ENCODE data around the gene BHLHA15. TPM values are rescaled to one million over a fixed set of nuclear protein-coding genes. Genes with fewer than 3 reads are reported as not detected.

BHLHA15 gene
- total RNA-seq, 4 donors from 2014 or later: 0.81 TPM; not detected in 3

DNA sequence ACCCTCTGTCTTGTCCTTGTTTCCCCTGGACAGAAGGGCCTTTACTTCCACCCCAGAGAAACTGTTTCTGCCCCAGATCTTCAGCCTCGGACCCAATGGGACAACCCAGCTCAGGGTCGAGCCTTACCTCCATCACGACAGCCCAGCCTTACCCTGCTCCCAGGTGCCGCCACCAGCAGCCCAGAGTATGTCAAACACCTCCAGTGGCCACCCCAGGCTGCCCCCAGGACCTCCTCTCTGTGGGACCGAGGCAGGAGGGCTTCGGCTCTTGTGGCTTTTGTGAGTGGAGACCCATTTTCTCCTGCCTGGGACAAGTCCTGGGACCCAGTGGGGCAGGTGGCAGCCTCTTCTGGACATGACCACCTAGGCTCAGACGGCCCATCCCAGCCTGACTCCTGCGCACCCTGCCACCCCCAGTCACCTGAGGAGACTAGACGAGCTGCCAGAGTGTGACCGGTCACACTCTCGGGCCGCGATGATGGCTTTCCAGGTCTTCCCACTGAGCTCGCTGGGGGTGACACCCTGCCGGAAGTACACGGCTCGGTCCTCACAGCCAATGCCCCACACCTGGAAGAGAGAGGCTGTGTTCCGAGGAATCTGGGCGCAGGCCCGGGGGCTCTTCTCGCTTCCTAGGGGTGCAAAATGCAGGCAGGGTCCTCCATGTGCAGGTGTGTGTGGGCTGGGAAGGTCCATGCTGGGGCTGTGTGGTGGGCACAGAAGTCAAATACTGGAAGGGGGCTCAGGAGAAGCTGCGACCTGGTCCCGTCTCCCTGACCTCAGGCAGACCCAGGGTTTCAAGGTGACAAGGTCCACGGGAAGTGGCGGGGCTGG is 25.3 kb downstream of the BHLHA15 start:
- H3K4me1 ChIP-seq: no peaks in the 10 kb centered on the region
- ATAC-seq: no peak
- no peaks in the 10 kb centered on the region for H3K9me3 ChIP-seq
- H3K4me3 ChIP-seq: no peak overlapping the region
- TF ChIP-seq EP300 (IDR thresholded peaks at IDR 0.05): no peak
- H3K36me3 ChIP-seq: peaks cover 0 to 88% of the 10 kb centered on the region in 2 donors
- WGBS, 2 donors (ENCODE audit: low coverage in 1 of 2): 100% methylated on average over 1 of the region's 25 CpGs; no CpG with 5 or more reads in 1 of the 2 donors
- H3K27ac ChIP-seq: no peak overlapping the region
- H3K27me3 ChIP-seq: no peaks in the 10 kb centered on the region

DNA sequence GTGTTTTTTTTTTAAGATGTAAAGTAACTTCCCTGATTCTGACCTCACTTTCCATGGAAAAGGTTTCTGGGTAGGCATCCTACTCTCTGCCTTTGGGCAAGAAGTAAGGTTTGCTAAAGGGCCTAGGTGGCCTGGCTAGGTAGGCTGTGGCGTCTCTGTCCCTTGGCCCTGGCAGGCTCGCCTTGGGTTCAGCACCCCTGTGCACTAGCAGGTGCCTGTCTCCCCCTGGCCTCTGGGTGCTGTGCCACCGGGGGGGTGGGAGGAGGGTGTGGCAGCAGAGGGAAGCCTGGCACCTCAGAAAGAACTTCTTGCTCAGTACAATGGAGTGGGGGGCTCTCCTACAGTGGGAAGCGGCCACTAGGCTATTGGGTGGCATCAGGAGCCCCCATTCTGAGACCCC is 26.8 kb downstream of the BHLHA15 start:
- Histone ChIP-seq H3K4me3 (no peak overlapping the region), H3K4me1 (no peaks in the 10 kb centered on the region), H3K9me3 (no peaks in the 10 kb centered on the region), H3K27ac (no peak overlapping the region), H3K36me3 (peaks cover 0 to 81% of the 10 kb centered on the region in 2 donors), H3K27me3 (no peaks in the 10 kb centered on the region)
- no peak for ATAC-seq
- WGBS, 2 donors (ENCODE audit: low coverage in 1 of 2): no CpG with 5 or more reads among the region's 4 CpGs
- TF ChIP-seq CTCF (IDR thresholded peaks at IDR 0.05): no peak
- TF ChIP-seq EP300 (IDR thresholded peaks at IDR 0.05): no peak
- TF ChIP-seq POLR2A (IDR thresholded peaks at IDR 0.05): no peak
- no peak for TF ChIP-seq POLR2AphosphoS5 (IDR thresholded peaks at IDR 0.05)

- TF ChIP-seq POLR2AphosphoS5 (IDR thresholded peaks at IDR 0.05) (no peak), CTCF (IDR thresholded peaks at IDR 0.05) (no peak)
- H3K36me3 ChIP-seq: peaks cover 0 to 81% of the 10 kb centered on the region in 2 donors
- no peak overlapping the region for H3K27ac ChIP-seq
- WGBS, 2 donors (ENCODE audit: low coverage in 1 of 2): 86 to 97% methylated on average over 5 to 6 of the region's 9 CpGs
- no peaks in the 10 kb centered on the region for H3K27me3 ChIP-seq
- no peak overlapping the region for H3K4me3 ChIP-seq
- no peaks in the 10 kb centered on the region for H3K9me3 ChIP-seq
- no peaks in the 10 kb centered on the region for H3K4me1 ChIP-seq
- no peak for ATAC-seq
These were observed 27.7 kb downstream of the BHLHA15 start for GRCh38 chr7:98238976-98239375.

DNA sequence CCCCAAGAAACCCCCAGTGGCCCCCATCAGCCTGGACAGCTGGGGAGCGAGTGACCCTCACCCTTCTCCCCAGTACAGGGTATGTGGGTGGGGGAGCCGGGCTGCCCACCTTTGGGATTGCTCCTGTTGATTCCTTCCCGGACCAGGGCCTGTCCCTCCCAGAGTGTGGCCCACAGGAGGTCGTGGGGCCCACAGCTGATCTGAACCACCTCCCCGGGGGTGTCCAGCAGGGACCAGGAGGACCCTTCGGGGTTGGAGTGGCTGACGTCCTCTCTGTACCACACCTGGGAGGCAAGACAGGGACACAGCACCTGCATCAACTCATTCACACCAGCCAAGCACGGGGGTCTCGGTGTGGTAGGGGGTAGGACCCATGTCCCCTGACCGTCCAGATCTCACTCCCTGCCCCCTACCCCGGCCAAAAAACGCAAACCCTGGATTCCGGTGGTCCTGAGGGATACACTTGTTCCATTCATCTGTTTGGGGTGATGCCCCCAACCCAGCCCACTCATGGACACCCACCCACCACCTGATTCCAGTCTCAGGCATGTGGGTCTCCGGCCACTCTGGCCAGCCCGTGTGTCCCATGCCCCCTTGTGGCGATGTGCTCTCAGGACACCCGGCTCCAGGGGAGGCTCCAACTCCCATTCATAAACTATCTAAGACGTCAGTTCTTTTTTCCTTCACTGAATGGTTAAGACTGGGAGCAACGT is 29.9 kb downstream of the BHLHA15 start:
- peaks cover 0 to 93% of the 10 kb centered on the region in 2 donors for H3K36me3 ChIP-seq
- WGBS, 2 donors (ENCODE audit: low coverage in 1 of 2): 46 to 70% methylated on average over 3 to 7 of the region's 19 CpGs
- no peak overlapping the region for H3K4me3 ChIP-seq
- H3K9me3 ChIP-seq: no peaks in the 10 kb centered on the region
- no peak overlapping the region for H3K27ac ChIP-seq
- TF ChIP-seq POLR2A (IDR thresholded peaks at IDR 0.05) (no peak), CTCF (IDR thresholded peaks at IDR 0.05) (peak in 2 of 4 experiments; percentile 38 to 57)
- H3K4me1 ChIP-seq: peaks cover 0 to 4% (median 0%) of the 10 kb centered on the region in 3 donors
- H3K27me3 ChIP-seq: no peaks in the 10 kb centered on the region
- ATAC-seq: no peak

- peaks cover 0 to 86% of the 10 kb centered on the region in 2 donors for H3K36me3 ChIP-seq
- H3K4me1 ChIP-seq: peaks cover 0 to 4% (median 0%) of the 10 kb centered on the region in 3 donors
- no peaks in the 10 kb centered on the region for H3K9me3 ChIP-seq
- no peak overlapping the region for H3K4me3 ChIP-seq
- no peak overlapping the region for H3K27ac ChIP-seq
- 49 to 70% methylated on average over 3 to 7 of the region's 16 CpGs for WGBS, 2 donors (ENCODE audit: low coverage in 1 of 2)
- H3K27me3 ChIP-seq: no peaks in the 10 kb centered on the region
- TF ChIP-seq POLR2AphosphoS5 (IDR thresholded peaks at IDR 0.05) (no peak), EP300 (IDR thresholded peaks at IDR 0.05) (no peak), POLR2A (IDR thresholded peaks at IDR 0.05) (no peak), CTCF (IDR thresholded peaks at IDR 0.05) (no peak)
- ATAC-seq: no peak
These were observed 30.5 kb downstream of the BHLHA15 start for GRCh38 chr7:98241674-98242241.

Measured in gastroesophageal sphincter (tissue), 4 donors.